GM18951 (cell line): Measurements from ENCODE around the gene SEM1.
A peak's percentile ranks its signal among the peaks of the same experiment; 100 is the strongest.
"Not testable (repeated sequence)": the region's sequence is repeated elsewhere in the genome, so short reads cannot be mapped to it uniquely, and the experiment has no call there.

Source experiments
- POLR2A ChIP-seq: IDR thresholded peaks from 4 replicates; pipeline ENCODE4 v1.6.1; 2011; ENCODE audit warnings: mild to moderate bottlenecking; ENCODE audit not compliant: insufficient read length, insufficient read depth; ENCODE audit errors: extremely low read depth
- in situ Hi-C: fragments of 300-500 bp; cut with MboI; formaldehyde crosslinking; loops from one replicate; pipeline ENCODE4 v1.12.0; 2022; ENCODE audit warnings: low sequenced_read_pairs, mixed read lengths, inconsistent platforms; ENCODE audit not compliant: unreplicated experiment

The SEM1 gene

GRCh38 chr7:96709381-96710228, at the start of gene SEM1:
TSS of gene SEM1 (minus strand) at chr7:96709846. CDS start at chr7:96709763, 83 bp downstream.
- in situ Hi-C loops: no loop called here
- TF ChIP-seq POLR2A: peak; percentile 70

GRCh38 chr7:96757880-96758279, 48.2 kb upstream of the SEM1 start:
- in situ Hi-C loops: not testable (repeated sequence)

GRCh38 chr7:96747418-96747940, 37.8 kb upstream of the SEM1 start:
- TF ChIP-seq POLR2A: no peak
- in situ Hi-C loops: no loop called here

GRCh38 chr7:96740130-96740529, 30.5 kb upstream of the SEM1 start:
- no peak for TF ChIP-seq POLR2A
- in situ Hi-C loops: no loop called here

GRCh38 chr7:96739609-96740008, 30.0 kb upstream of the SEM1 start:
- no peak for TF ChIP-seq POLR2A
- in situ Hi-C loops: no loop called here

GRCh38 chr7:96739167-96739566, 29.5 kb upstream of the SEM1 start:
- TF ChIP-seq POLR2A: no peak
- in situ Hi-C loops: no loop called here

- in situ Hi-C loops: no loop called here
These were observed 29.1 kb upstream of the SEM1 start for GRCh38 chr7:96738705-96739104.

GRCh38 chr7:96737545-96738050, 28.0 kb upstream of the SEM1 start:
- no peak for TF ChIP-seq POLR2A
- in situ Hi-C loops: no loop called here

More at GRCh38 chr7:96738705-96739104, 29.1 kb upstream of the SEM1 start:
- no peak for TF ChIP-seq POLR2A

- TF ChIP-seq POLR2A: no peak
- in situ Hi-C loops: no loop called here
These were observed 24.7 kb upstream of the SEM1 start for GRCh38 chr7:96734343-96734742.

- no peak for TF ChIP-seq POLR2A
- in situ Hi-C loops: no loop called here
These were observed 20.2 kb upstream of the SEM1 start for GRCh38 chr7:96729820-96730219.

- no peak for TF ChIP-seq POLR2A
These were observed 18.5 kb upstream of the SEM1 start for GRCh38 chr7:96728139-96728538.

GRCh38 chr7:96727534-96728088, 18.0 kb upstream of the SEM1 start:
- TF ChIP-seq POLR2A: no peak
- in situ Hi-C loops: no loop called here

More at GRCh38 chr7:96728139-96728538, 18.5 kb upstream of the SEM1 start:
- in situ Hi-C loops: no loop called here

- TF ChIP-seq POLR2A: no peak
- in situ Hi-C loops: no loop called here
These were observed 14.0 kb upstream of the SEM1 start for GRCh38 chr7:96723622-96724021.

GRCh38 chr7:96722928-96723327, 13.3 kb upstream of the SEM1 start:
- in situ Hi-C loops: not testable (repeated sequence)

GRCh38 chr7:96720843-96721242, 11.2 kb upstream of the SEM1 start:
- TF ChIP-seq POLR2A: no peak
- in situ Hi-C loops: no loop called here
